HepG2 (cell line): Measurements from ENCODE around the gene PLA2G4B. TPM values are rescaled to one million over a fixed set of nuclear protein-coding genes. Genes with fewer than 3 reads are reported as not detected.

ENCODE experiments used
- ATAC-seq: fragments of 200-7000 bp; cut with Tn5 transposase; 3 replicates; pipeline ENCODE4 v1.9.1; 2020; ENCODE audit warnings: mild to moderate bottlenecking, moderate library complexity
- BruUV-seq: library from RNA; stranded (reverse); fragments of 400-500 nt; replicated peaks from 2 replicates; lab custom pipeline; 2021; lab: Mats Ljungman, UMichigan
- CTCF ChIA-PET: fragments of 300-600 bp; formaldehyde crosslinking; extraction: SDS; loops from one replicate; lab custom pipeline; 2021; ENCODE audit warnings: low total read pairs, inconsistent platforms, low intra/inter-chr PET ratio; lab: Yijun Ruan, JAX
- POLR2A ChIA-PET: fragments of 350-600 bp; sonication (Branson Sonifier 250); formaldehyde crosslinking; loops from one replicate; lab custom pipeline; 2020; ENCODE audit warnings: antibody characterized with exemption, inconsistent platforms; lab: Yijun Ruan, JAX
- DNase-seq: peaks from one replicate; pipeline ENCODE4 v3.0.0-alpha.2; 2015; ENCODE audit warnings: low spot score
- FAIRE-seq: peaks from 3 replicates; lab custom pipeline; 2011; peaks lifted over from hg19 to GRCh38; lab: Jason Lieb, UNC
- H2AFZ ChIP-seq: one replicate; pipeline ENCODE4 v1.6.1; 2011; ENCODE audit warnings: low read length, inconsistent platforms
- H3K27ac ChIP-seq: fragments of 300-600 bp; 3 replicates; pipeline ENCODE4 v1.8.0; 2011; ENCODE audit warnings: mixed run types, mild to moderate bottlenecking, mixed read lengths, low read length, inconsistent platforms; ENCODE audit not compliant: insufficient read depth; ENCODE audit errors: extremely low read length
- H3K27me3 ChIP-seq, 2 experiments: fragments of 200-600 bp in 1 of 2; 2 replicates in 1 of 2; 3 replicates in 1 of 2; pipeline versions ENCODE4 v1.6.0 to v1.8.0; 2011; ENCODE audit warnings: low read length in 2 of 2, mild to moderate bottlenecking in 2 of 2, moderate library complexity in 2 of 2, inconsistent platforms in 1 of 2; ENCODE audit not compliant: insufficient read depth in 2 of 2, control insufficient read depth in 1 of 2
- H3K36me3 ChIP-seq, 2 experiments: fragments of 200-600 bp in 1 of 2; replicated peaks in 1 of 2; 2 replicates in 1 of 2; 3 replicates in 1 of 2; pipeline versions ENCODE4 v1.5.1 to v1.8.0; 2011; ENCODE audit warnings: low read length in 2 of 2, inconsistent platforms in 1 of 2; ENCODE audit not compliant: insufficient read depth in 2 of 2, control insufficient read depth in 1 of 2
- H3K4me1 ChIP-seq: 2 replicates; pipeline ENCODE4 v1.5.1; 2012; ENCODE audit warnings: low read length, inconsistent platforms; ENCODE audit not compliant: insufficient read depth
- H3K4me2 ChIP-seq: 2 replicates; pipeline ENCODE4 v1.6.0; 2011; ENCODE audit warnings: low read depth, low read length, inconsistent platforms
- H3K4me3 ChIP-seq, 3 experiments: fragments of 200-600 bp in 1 of 3; sonication (generic), shearing (Covaris generic) in 1 of 3; replicated peaks in 1 of 3; 2 replicates each; pipeline ENCODE4 v1.5.1; 2011 to 2016; ENCODE audit warnings: low read length in 3 of 3, inconsistent platforms in 2 of 3, low read depth in 2 of 3, mild to moderate bottlenecking in 2 of 3, control low read depth in 1 of 3, mixed read lengths in 1 of 3; ENCODE audit not compliant: insufficient read depth in 1 of 3
- H3K79me2 ChIP-seq: one replicate; pipeline ENCODE4 v1.6.1; 2011; ENCODE audit warnings: low read length, inconsistent platforms; ENCODE audit not compliant: insufficient read depth
- H3K9ac ChIP-seq: 2 replicates; pipeline ENCODE4 v1.6.0; 2011; ENCODE audit warnings: mild to moderate bottlenecking, low read depth, low read length, inconsistent platforms; ENCODE audit not compliant: insufficient read depth
- H3K9me3 ChIP-seq: 2 replicates; pipeline ENCODE4 v1.5.1; 2012; ENCODE audit warnings: mild to moderate bottlenecking, low read length
- H4K20me1 ChIP-seq: 2 replicates; pipeline ENCODE4 v1.6.0; 2011; ENCODE audit warnings: inconsistent platforms, mild to moderate bottlenecking, low read length, moderate library complexity; ENCODE audit not compliant: insufficient read depth
- HCFC1 ChIP-seq: fragments of 150-350 bp; IDR thresholded peaks from 2 replicates; pipeline ENCODE4 v1.6.1; 2014; ENCODE audit warnings: low read depth, low read length
- HMG20B ChIP-seq: conservative IDR thresholded peaks from 2 replicates; pipeline ENCODE4 v1.6.1; 2016; ENCODE audit warnings: missing genetic modification reagents, missing compliant biosample characterization
- SPEN ChIP-seq: sonication (generic); formaldehyde crosslinking; IDR thresholded peaks from 2 replicates; pipeline ENCODE4 v1.5.1; 2020; ENCODE audit warnings: low read depth, mild to moderate bottlenecking, missing genetic modification reagents
- ZNF724P ChIP-seq: sonication (generic); formaldehyde crosslinking; IDR thresholded peaks from 2 replicates; pipeline ENCODE4 v1.8.0; 2022; ENCODE audit warnings: missing genetic modification reagents, borderline replicate concordance
- WGBS: methylation state at CpG from one replicate; pipeline ENCODE4 v1.1.6; 2017; ENCODE audit warnings: low lambda C conversion rate; 5-methylcytosine and 5-hydroxymethylcytosine counted together
- in situ Hi-C: cut with HindIII; loops from 2 replicates; pipeline ENCODE4 v1.10.0; 2017; ENCODE audit warnings: low pct_unique_long_range_greater_than_20kb; ENCODE audit not compliant: extremely low pct_ligation_motif_present
- intact Hi-C: fragments of 100-400 bp; cut with micrococcal nuclease; formaldehyde crosslinking; loops from one replicate; pipeline ENCODE4 v1.10.0; 2022; ENCODE audit not compliant: unreplicated experiment
- polyA plus RNA-seq, 8 experiments: library from polyadenylated mRNA; depleted of rRNA in 3 of 8; stranded (reverse) in 7 of 8; unstranded in 1 of 8; fragments of >200 nt; fragmentation: Illumina TruSeq in 4 of 8; extraction: Trizol in 4 of 8; gene quantifications; 2 replicates each; pipeline versions ENCODE4 v1.2.1 to v1.2.3, GENCODE V29; 2011 to 2016; ENCODE audit warnings: low read depth in 4 of 8, missing spikeins in 1 of 8, mixed read lengths in 1 of 8; ENCODE audit not compliant: insufficient read depth in 1 of 8
- total RNA-seq, 5 experiments: library from RNA; depleted of rRNA; stranded (reverse); fragments of >200 nt; fragmentation: Illumina TruSeq; extraction: Trizol; gene quantifications; 2 replicates each; pipeline ENCODE4 v1.2.3, GENCODE V29; 2016; ENCODE audit warnings: low read depth in 1 of 5
- TF ChIP-seq, protein P1 (sequence below): IDR thresholded peaks from 2 replicates; pipeline ENCODE4 v1.6.1; 2016
- TF ChIP-seq, protein P2 (sequence below): sonication (generic); formaldehyde crosslinking; IDR thresholded peaks from 2 replicates; pipeline ENCODE4 v1.8.0; 2022; ENCODE audit warnings: mild to moderate bottlenecking, missing genetic modification reagents; ENCODE audit not compliant: insufficient replicate concordance
- TF ChIP-seq, protein P3 (sequence below): sonication (generic); formaldehyde crosslinking; IDR thresholded peaks from 2 replicates; pipeline ENCODE4 v1.8.1; 2023; ENCODE audit warnings: mild to moderate bottlenecking, inconsistent platforms, moderate library complexity, missing genetic modification reagents, borderline replicate concordance
- TF ChIP-seq, protein P4 (sequence below): sonication (generic); formaldehyde crosslinking; conservative IDR thresholded peaks from 2 replicates; pipeline ENCODE4 v1.4.0; 2020; ENCODE audit warnings: missing genetic modification reagents
- TF ChIP-seq, protein P5 (sequence below): sonication (generic); formaldehyde crosslinking; IDR thresholded peaks from 2 replicates; pipeline ENCODE4 v1.5.1; 2020; ENCODE audit warnings: mild to moderate bottlenecking, missing genetic modification reagents, borderline replicate concordance

Gene PLA2G4B
- total and polyA plus RNA-seq, 2 of the 13 experiments (the other 11 are each of a cell fraction or from before 2014, with no cell fraction given), result 5.1 to 8.0 TPM

DNA sequence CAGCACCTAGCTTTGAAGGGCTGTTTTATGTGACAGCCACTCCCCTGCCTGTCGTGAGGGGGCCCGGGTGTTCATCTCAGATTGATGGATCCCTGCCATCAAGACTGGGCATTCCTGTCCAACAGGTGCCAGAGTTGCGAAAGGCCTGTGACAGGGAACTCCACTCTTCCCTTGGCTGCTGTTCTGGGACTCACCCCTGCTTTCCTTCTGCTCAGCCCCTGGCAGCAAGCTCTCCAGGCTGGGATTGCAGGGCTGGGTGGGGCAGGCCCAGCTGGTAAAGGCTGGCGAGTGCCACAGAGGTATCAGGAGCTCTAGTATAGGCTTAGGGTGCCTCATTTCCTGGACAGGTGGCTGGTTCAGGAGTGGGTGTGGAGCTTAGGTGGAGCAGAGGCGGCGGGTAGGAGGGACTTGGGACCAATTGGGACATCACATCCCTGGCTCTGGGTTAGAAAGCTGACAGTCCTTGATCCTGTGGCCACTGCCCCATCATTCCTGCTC, at the start of gene PLA2G4B (continued):
- TF ChIP-seq, protein P1, sequence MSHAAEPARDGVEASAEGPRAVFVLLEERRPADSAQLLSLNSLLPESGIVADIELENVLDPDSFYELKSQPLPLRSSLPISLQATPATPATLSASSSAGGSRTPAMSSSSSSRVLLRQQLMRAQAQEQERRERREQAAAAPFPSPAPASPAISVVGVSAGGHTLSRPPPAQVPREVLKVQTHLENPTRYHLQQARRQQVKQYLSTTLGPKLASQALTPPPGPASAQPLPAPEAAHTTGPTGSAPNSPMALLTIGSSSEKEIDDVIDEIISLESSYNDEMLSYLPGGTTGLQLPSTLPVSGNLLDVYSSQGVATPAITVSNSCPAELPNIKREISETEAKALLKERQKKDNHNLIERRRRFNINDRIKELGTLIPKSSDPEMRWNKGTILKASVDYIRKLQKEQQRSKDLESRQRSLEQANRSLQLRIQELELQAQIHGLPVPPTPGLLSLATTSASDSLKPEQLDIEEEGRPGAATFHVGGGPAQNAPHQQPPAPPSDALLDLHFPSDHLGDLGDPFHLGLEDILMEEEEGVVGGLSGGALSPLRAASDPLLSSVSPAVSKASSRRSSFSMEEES (CRISPR knock-in tag), result no peak
- TF ChIP-seq, protein P2, sequence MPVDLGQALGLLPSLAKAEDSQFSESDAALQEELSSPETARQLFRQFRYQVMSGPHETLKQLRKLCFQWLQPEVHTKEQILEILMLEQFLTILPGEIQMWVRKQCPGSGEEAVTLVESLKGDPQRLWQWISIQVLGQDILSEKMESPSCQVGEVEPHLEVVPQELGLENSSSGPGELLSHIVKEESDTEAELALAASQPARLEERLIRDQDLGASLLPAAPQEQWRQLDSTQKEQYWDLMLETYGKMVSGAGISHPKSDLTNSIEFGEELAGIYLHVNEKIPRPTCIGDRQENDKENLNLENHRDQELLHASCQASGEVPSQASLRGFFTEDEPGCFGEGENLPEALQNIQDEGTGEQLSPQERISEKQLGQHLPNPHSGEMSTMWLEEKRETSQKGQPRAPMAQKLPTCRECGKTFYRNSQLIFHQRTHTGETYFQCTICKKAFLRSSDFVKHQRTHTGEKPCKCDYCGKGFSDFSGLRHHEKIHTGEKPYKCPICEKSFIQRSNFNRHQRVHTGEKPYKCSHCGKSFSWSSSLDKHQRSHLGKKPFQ (CRISPR knock-in tag), result no peak
- no peak for TF ChIP-seq ZNF724P (CRISPR knock-in tag)

DNA sequence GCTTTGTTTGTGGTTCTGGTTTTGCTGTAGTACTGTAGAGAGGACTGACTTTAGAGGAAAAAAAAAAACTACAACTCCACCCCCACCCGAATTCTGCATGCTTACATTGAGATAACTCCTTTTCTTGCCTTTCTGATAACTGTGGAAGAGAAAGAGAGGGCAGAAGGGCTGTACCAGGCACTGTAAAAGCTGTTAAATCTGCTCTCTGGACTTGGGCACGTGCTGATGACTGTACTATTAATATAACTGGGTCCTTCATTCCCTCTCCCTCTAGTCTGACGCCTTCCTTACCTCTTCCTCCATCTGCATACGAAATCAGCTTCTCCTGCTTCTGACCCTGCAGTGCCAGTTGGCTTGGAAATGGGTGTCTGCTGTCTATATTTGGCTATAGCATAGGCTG, 49.4 kb upstream of the PLA2G4B start:
- DNase-seq (no peak), ATAC-seq (no peak), FAIRE-seq (no peak)
- CTCF ChIA-PET, result no interaction called here
- Histone ChIP-seq H3K27ac (no peak overlapping the region), H3K36me3 (no peaks in the 10 kb centered on the region), H3K27me3 (no peaks in the 10 kb centered on the region), H3K9me3 (no peaks in the 10 kb centered on the region), H3K4me2 (no peak overlapping the region), H3K9ac (no peak overlapping the region), H3K4me3 (no peak overlapping the region), H3K79me2 (peaks cover 2% of the 10 kb centered on the region), H4K20me1 (no peaks in the 10 kb centered on the region), H3K4me1 (peaks cover 31% of the 10 kb centered on the region), H2AFZ (no peak overlapping the region)
- no TSS peak for BruUV-seq
- POLR2A ChIA-PET, result no interaction called here
- intact Hi-C loops, result no loop called here
- in situ Hi-C loops, result no loop called here
- WGBS, result 85% methylated on average over 4 of the region's 4 CpGs
- TF ChIP-seq HCFC1 (no peak), SPEN (no peak), HMG20B (no peak)
- TF ChIP-seq, protein P3, sequence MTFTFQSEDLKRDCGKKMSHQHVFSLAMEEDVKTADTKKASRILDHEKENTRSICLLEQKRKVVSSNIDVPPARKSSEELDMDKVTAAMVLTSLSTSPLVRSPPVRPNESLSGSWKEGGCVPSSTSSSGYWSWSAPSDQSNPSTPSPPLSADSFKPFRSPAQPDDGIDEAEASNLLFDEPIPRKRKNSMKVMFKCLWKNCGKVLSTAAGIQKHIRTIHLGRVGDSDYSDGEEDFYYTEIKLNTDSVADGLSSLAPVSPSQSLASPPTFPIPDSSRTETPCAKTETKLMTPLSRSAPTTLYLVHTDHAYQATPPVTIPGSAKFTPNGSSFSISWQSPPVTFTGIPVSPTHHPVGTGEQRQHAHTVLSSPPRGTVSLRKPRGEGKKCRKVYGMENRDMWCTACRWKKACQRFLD (CRISPR knock-in tag), result no peak
- TF ChIP-seq, protein P4, sequence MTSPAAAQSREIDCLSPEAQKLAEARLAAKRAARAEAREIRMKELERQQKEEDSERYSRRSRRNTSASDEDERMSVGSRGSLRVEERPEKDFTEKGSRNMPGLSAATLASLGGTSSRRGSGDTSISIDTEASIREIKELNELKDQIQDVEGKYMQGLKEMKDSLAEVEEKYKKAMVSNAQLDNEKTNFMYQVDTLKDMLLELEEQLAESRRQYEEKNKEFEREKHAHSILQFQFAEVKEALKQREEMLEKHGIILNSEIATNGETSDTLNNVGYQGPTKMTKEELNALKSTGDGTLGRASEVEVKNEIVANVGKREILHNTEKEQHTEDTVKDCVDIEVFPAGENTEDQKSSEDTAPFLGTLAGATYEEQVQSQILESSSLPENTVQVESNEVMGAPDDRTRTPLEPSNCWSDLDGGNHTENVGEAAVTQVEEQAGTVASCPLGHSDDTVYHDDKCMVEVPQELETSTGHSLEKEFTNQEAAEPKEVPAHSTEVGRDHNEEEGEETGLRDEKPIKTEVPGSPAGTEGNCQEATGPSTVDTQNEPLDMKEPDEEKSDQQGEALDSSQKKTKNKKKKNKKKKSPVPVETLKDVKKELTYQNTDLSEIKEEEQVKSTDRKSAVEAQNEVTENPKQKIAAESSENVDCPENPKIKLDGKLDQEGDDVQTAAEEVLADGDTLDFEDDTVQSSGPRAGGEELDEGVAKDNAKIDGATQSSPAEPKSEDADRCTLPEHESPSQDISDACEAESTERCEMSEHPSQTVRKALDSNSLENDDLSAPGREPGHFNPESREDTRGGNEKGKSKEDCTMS, result no peak
- TF ChIP-seq, protein P5, sequence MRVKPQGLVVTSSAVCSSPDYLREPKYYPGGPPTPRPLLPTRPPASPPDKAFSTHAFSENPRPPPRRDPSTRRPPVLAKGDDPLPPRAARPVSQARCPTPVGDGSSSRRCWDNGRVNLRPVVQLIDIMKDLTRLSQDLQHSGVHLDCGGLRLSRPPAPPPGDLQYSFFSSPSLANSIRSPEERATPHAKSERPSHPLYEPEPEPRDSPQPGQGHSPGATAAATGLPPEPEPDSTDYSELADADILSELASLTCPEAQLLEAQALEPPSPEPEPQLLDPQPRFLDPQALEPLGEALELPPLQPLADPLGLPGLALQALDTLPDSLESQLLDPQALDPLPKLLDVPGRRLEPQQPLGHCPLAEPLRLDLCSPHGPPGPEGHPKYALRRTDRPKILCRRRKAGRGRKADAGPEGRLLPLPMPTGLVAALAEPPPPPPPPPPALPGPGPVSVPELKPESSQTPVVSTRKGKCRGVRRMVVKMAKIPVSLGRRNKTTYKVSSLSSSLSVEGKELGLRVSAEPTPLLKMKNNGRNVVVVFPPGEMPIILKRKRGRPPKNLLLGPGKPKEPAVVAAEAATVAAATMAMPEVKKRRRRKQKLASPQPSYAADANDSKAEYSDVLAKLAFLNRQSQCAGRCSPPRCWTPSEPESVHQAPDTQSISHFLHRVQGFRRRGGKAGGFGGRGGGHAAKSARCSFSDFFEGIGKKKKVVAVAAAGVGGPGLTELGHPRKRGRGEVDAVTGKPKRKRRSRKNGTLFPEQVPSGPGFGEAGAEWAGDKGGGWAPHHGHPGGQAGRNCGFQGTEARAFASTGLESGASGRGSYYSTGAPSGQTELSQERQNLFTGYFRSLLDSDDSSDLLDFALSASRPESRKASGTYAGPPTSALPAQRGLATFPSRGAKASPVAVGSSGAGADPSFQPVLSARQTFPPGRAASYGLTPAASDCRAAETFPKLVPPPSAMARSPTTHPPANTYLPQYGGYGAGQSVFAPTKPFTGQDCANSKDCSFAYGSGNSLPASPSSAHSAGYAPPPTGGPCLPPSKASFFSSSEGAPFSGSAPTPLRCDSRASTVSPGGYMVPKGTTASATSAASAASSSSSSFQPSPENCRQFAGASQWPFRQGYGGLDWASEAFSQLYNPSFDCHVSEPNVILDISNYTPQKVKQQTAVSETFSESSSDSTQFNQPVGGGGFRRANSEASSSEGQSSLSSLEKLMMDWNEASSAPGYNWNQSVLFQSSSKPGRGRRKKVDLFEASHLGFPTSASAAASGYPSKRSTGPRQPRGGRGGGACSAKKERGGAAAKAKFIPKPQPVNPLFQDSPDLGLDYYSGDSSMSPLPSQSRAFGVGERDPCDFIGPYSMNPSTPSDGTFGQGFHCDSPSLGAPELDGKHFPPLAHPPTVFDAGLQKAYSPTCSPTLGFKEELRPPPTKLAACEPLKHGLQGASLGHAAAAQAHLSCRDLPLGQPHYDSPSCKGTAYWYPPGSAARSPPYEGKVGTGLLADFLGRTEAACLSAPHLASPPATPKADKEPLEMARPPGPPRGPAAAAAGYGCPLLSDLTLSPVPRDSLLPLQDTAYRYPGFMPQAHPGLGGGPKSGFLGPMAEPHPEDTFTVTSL (CRISPR knock-in tag), result no peak
